ENCODE results near the gene LRRN4. TPM values are rescaled to one million over a fixed set of nuclear protein-coding genes. Genes with fewer than 3 reads are reported as not detected.

LRRN4 gene
- total RNA-seq, 1 donor from 2014 or later, result not detected

DNA sequence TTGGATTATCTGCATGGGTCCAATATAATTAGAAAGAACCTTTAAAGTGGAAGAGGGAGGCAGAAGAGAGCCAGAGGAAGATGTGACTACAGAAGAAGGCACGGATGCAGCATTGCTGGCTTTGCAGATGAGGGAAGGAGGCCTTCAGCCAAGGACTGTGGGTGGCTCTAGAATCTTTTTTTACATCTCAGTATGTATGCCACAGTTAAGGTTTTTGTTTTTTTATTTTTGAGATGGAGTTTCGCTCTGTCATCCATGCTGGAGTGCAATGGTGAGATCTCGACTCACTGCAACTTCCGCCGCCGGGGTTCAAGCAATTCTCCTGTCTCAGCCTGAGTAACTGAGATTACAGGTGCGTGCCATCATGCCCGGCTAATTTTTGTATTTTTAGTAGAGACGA lies 54.1 kb downstream of the LRRN4 start:
- H3K9me3 ChIP-seq, result no peaks in the 10 kb centered on the region
- no peak overlapping the region for H3K4me3 ChIP-seq
- DNase-seq (ENCODE audit: extremely low spot score in 2 of 2), result no peak
- intact Hi-C loops (cut with DNase I), result no loop called here
- no peaks in the 10 kb centered on the region for H3K36me3 ChIP-seq
- H3K27me3 ChIP-seq, result no peaks in the 10 kb centered on the region
- no peak overlapping the region for H3K27ac ChIP-seq
- no peak for TF ChIP-seq POLR2A (IDR thresholded peaks at IDR 0.05)
- TF ChIP-seq, protein P1, sequence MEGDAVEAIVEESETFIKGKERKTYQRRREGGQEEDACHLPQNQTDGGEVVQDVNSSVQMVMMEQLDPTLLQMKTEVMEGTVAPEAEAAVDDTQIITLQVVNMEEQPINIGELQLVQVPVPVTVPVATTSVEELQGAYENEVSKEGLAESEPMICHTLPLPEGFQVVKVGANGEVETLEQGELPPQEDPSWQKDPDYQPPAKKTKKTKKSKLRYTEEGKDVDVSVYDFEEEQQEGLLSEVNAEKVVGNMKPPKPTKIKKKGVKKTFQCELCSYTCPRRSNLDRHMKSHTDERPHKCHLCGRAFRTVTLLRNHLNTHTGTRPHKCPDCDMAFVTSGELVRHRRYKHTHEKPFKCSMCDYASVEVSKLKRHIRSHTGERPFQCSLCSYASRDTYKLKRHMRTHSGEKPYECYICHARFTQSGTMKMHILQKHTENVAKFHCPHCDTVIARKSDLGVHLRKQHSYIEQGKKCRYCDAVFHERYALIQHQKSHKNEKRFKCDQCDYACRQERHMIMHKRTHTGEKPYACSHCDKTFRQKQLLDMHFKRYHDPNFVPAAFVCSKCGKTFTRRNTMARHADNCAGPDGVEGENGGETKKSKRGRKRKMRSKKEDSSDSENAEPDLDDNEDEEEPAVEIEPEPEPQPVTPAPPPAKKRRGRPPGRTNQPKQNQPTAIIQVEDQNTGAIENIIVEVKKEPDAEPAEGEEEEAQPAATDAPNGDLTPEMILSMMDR (IDR thresholded peaks at IDR 0.05), result no peak
- no peak for TF ChIP-seq POLR2AphosphoS5 (IDR thresholded peaks at IDR 0.05; ENCODE audit: insufficient read depth in 1 of 2, low read depth in 1 of 2)
- H3K4me1 ChIP-seq, result no peaks in the 10 kb centered on the region

DNA sequence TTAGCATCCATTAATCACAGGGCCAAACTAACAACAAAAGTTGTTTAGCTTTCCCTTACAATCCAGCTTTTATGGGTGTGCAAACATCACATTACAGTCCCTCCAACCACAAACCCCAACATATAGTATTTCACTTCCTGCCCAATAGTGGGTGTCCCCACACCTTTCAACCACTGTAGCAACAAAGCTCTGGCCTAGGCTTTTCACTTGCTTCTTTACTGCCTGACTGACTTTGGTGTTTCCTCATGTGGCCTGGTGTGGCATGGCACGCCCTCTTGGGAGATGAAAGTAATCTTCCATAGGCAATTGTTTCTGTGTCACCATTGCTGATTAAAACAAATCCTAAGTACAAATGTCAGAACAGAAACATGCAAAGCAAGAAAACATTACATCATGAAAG lies 57.1 kb downstream of the LRRN4 start:
- Histone ChIP-seq H3K27ac (no peak overlapping the region), H3K36me3 (peaks cover 0 to 3% of the 10 kb centered on the region in 2 donors), H3K4me1 (no peaks in the 10 kb centered on the region), H3K4me3 (no peak overlapping the region), H3K9me3 (no peaks in the 10 kb centered on the region), H3K27me3 (no peaks in the 10 kb centered on the region)
- no peak for DNase-seq (ENCODE audit: extremely low spot score in 2 of 2)
- no peak for TF ChIP-seq POLR2AphosphoS5 (IDR thresholded peaks at IDR 0.05; ENCODE audit: insufficient read depth in 1 of 2, low read depth in 1 of 2)
- TF ChIP-seq, protein P1 (IDR thresholded peaks at IDR 0.05), result no peak
- TF ChIP-seq POLR2A (IDR thresholded peaks at IDR 0.05), result no peak
- intact Hi-C loops (cut with DNase I), result no loop called here

DNA sequence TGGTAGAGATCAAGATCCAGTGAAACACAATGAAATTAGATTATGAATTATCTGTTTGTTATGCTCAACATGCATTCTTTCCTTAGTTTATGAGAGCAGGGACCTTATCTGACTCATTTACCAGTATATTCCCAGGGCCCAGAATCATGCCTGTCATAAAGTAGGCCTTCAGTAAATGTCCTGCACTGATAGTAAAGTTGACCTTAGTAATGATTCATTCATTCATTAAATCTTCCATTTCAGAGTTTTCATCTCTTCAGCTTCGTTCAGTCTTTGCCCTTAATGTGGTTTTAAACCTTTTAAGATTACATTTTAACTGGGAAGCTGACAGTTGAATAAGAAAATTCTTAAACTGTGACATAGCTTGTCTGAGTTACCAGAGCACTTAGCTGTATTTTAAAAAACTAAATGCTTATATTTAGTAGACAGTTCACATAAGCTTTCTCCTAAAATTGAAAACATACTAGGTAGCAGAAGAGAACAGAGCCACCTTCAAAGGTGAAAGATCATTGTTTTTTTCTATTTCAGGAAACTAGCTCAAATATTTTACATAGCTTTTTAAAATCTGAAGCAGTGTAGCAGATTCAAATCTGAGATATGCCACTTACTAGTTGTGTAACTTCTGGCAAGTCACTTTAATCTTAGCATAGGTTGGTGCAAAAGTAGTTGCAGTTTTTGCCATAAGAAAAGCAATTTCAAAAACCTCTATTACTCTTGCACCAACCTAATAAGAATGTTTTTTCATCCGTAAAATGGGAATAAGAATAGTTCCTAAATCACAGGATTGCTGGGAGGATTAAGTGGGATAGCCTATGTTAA lies 62.0 kb downstream of the LRRN4 start:
- Histone ChIP-seq H3K36me3 (peaks cover 3 to 7% of the 10 kb centered on the region in 2 donors), H3K27ac (no peak overlapping the region)
- TF ChIP-seq, protein P1 (IDR thresholded peaks at IDR 0.05), result no peak
- no peak for TF ChIP-seq POLR2A (IDR thresholded peaks at IDR 0.05)
- TF ChIP-seq POLR2AphosphoS5 (IDR thresholded peaks at IDR 0.05; ENCODE audit: insufficient read depth in 1 of 2, low read depth in 1 of 2), result no peak

DNA sequence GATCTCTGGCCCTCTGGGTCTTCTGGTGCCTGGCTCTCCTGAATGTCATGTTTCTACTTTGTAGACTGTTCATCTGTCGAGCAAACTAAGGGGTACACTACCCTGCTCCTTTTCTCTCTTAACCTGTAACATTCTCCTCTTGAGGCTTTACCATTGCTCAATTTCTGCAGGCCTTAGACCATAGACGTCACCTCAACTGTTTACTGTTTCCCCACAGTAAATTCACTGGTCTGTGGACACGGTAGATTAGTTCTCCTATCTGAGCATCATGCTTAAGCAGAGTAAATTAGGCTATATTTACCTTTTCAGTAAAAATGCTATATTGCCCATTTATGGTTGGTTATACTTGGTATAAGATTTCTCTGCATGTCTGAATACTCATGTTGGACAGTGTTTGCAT lies 62.9 kb downstream of the LRRN4 start:
- H3K4me3 ChIP-seq, result no peak overlapping the region
- TF ChIP-seq, protein P1 (IDR thresholded peaks at IDR 0.05), result no peak
- TF ChIP-seq POLR2A (IDR thresholded peaks at IDR 0.05) (no peak), POLR2AphosphoS5 (IDR thresholded peaks at IDR 0.05; ENCODE audit: insufficient read depth in 1 of 2, low read depth in 1 of 2) (no peak)
- peaks cover 3 to 7% of the 10 kb centered on the region in 2 donors for H3K36me3 ChIP-seq
- intact Hi-C loops (cut with DNase I), result no loop called here
- no peaks in the 10 kb centered on the region for H3K27me3 ChIP-seq
- H3K27ac ChIP-seq, result no peak overlapping the region
- no peak for DNase-seq (ENCODE audit: extremely low spot score in 2 of 2)
- no peaks in the 10 kb centered on the region for H3K4me1 ChIP-seq
- no peaks in the 10 kb centered on the region for H3K9me3 ChIP-seq

More for the DNA sequence above, 62.0 kb downstream of the LRRN4 start:
- intact Hi-C loops (cut with DNase I), result no loop called here
- Histone ChIP-seq H3K9me3 (no peaks in the 10 kb centered on the region), H3K27me3 (no peaks in the 10 kb centered on the region), H3K4me1 (no peaks in the 10 kb centered on the region), H3K4me3 (no peak overlapping the region)
- no peak for DNase-seq (ENCODE audit: extremely low spot score in 2 of 2)

Small RNA genes lying within 50 kb of the gene (small RNA-seq; reads per million reads assigned to genes)
- gene RN7SL498P, result not detected

Other genes starting within 250 kb of the LRRN4 start
- 18.7 TPM for gene CHGB, start 142.6 kb downstream of the LRRN4 start, total RNA-seq
- 9.6 TPM for gene TRMT6, start 103.5 kb downstream of the LRRN4 start, total RNA-seq
- 2.5 TPM for gene MCM8, start 103.4 kb downstream of the LRRN4 start, total RNA-seq
- gene CRLS1, start 47.9 kb downstream of the LRRN4 start, total RNA-seq, result 26.0 TPM
- gene FERMT1, start 69.0 kb upstream of the LRRN4 start, total RNA-seq, result 9.8 TPM